GM19463 (cell line): ENCODE results near the gene PDE9A.

Source experiments
- ATAC-seq: cut with Tn5 transposase; IDR thresholded peaks from one replicate; pipeline ENCODE4 v1.9.1; 2021; ENCODE audit warnings: mild to moderate bottlenecking, moderate library complexity; ENCODE audit not compliant: unreplicated experiment

PDE9A gene

DNA sequence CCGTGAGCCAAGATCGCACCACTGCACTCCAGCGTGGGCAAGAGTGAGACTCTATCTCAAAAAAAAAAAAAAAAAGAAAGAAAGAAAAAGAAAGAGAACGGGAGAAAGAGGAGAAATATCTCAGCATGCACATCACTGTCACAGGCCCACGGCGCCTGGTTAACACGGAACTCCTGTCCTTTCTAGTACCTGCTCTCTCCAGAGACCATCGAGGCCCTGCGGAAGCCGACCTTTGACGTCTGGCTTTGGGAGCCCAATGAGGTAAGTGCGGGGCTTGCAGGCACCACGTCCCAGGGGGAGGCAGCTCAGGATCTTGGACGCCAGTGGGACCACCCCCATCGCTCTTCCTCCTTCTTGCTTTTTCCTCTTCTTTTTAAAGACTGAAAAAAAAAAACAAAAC is 100.4 kb downstream of the PDE9A start:
- ATAC-seq: no peak

DNA sequence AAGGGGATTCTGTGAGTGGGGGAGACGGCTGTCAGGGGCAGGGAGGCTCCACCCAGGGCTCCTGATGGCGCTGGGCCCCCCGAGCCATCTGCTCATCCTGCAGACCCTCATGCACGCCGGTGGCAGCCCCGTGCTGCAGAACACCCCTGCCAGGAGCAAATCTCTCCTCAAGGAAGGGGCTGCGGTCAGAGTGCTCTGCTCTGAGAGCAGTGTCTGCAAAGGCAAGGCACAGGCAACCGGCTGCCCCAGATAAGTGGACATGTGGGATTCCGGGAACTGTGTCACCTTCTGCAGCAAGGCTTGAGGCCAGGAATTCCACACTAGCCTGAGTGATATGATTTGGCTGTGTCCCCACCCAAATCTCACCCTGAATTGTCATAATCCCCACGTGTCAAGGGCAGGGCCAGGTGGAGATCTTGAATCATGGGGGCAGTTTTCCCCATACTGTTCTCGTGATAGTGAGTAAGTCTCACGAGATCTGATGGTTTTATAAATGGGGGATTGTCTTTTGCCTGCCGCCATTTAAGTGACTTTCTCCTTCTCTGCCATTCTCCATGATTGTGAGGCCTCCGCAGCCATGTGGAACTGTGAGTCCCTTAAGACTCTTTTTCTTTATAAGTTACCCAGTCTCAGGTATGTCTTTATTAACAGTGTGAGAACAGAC is 101.0 kb downstream of the PDE9A start:
- no peak for ATAC-seq

DNA sequence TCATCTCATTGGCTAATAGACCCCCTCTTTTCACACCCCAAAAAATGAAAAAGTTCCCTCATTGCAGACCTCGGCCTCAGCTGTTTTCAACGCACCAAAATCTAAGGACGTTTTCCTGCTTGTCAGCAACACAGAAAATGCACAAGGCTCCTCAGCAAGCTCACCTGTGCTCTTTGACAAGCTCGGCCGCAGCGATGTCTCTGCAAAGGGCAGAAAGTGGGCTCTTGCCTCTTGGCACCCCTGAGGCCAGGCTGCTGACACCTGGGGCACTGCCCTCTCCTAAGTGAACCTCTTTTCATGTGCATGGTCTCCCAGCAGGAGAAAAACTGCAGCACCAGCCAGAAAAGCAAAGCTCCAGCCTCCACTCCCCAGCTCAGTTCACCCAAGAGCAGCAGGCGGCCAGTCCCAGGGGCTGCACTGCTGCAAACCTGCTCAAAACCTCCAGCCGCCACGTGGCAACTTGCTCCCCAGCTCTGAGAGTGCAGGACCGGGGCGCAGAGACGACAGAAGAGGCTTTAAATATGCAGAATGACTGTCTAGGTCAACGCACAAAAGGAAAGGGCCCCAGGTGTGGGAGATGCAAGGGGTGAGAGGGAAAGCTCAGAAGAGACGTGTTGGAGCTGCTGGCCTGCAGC is 101.7 kb downstream of the PDE9A start:
- no peak for ATAC-seq

DNA sequence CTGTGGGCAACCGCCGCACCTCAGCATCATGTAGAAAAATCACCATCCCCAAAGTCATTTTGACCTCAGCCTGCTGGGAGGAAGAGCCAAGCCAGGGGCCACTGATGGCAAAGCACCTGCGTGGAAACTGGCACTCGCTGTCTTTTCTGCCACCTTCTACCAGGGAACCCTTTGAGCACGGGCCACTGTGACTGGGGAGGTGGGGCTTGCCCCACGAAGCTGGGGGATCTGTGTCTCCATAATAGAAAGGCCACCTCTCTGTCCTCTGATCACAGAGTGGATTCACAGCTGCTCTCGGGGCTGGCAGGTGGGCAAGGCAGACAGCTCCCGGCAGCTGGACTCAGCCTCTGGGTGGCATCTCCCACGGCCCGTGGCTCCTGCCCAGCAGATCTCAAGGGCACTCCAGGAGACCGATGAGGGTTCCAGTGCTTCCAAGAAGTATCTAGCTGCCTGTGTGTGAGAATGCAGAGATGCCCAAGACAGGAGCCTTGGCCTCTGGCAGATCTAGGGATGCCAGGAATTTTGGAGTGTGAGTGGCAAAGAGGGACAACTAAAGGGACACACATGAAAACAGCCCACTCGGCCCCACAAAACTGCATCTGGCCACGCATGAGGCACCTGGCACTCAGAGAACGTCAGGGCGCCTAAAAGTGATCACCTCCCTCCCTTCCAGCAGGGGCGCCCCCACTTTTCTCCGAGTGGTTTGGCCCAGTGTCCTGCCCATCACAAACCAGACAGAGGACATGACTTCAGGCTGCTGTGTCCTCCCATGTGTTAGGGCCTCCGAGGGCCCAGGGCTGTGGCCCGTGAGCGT is 102.6 kb downstream of the PDE9A start:
- no peak for ATAC-seq

DNA sequence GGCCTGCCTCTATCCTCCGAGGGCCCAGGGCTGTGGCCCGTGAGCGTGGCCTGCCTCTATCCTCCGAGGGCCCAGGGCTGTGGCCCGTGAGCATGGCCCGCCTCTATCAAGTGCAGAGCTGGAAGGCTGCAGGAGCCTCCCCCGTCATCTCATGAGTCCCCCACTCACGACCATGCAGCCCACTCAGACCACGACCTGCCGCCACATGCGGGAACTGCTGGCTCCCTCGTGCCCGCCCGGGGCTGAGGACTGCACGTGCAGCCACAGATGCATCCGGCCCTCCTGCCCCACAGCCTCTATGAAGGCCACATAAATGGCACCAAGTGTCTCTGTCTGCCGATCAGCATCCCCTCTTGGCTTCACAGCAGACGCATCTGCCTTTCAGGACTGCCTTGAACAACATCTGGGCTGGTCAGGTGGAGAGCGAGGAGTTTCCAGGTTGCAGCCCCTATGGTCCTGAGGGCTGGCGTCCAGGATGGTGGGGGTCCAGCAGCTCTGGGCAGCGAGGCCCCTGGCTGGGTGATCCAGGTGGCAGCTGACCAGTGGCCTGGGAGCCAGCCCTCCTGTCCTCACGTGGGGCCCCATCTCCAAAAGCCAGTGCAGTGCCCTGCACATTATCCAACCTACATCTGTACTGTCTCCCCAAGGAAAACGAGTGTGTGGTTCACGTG is 103.3 kb downstream of the PDE9A start:
- no peak for ATAC-seq

DNA sequence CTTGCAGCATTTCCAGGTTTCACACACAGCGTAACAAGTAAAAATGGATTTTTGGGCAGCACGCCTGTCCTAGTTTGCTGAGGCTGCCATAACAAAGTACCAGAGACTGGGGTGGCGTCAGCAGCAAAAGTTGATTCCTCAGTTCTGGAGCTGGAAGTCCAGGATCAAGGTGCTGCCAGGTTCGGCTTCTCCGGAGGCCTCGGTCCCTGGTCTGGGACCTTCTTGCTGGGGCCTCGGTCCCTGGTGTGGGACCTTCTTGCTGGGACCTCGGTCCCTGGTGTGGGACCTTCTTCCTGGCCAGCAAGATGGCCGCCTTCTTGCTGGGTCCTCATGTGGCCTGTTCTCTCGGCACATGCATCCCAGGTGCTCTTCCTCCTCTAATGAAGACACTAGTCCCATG is 104.0 kb downstream of the PDE9A start:
- no peak for ATAC-seq

DNA sequence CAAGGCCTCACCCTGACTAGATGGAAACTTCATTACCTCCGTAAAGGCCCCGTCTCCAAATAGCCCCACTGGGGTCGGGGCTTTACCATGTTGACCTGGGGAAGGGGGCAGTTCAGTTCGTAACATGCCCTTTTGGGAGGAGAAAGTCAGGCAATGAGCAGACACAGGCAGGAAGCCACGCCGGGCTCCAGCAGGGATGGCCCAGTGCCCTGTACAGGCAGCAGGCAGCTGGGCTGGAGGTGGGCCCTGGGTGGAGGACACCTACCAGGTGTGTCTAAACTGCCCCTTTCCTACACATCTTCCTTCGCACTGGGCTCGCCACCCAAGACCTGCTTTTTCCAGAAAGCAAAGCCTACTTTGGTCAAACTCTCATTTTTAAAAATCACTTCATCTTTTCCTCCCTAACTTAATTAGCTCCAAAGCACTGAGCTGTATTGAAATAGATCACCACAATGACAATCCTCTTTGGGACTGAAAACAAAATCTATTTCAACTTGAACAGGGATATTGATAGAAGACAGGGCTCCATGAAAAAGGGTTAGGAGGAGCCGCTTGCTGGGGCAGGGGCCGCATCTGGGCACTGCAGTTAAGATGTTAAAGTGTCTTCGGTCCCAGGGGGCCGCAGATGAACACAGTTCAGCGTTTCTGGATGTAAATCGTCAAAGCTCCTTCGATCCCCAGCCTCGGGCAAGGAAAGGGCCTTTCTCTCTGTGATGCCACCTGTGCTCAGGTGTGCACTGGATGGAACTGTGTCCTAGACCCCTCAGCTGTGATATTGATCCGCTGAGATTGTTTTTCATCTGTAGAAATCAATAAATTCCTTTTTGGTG is 104.6 kb downstream of the PDE9A start:
- ATAC-seq: no peak

DNA sequence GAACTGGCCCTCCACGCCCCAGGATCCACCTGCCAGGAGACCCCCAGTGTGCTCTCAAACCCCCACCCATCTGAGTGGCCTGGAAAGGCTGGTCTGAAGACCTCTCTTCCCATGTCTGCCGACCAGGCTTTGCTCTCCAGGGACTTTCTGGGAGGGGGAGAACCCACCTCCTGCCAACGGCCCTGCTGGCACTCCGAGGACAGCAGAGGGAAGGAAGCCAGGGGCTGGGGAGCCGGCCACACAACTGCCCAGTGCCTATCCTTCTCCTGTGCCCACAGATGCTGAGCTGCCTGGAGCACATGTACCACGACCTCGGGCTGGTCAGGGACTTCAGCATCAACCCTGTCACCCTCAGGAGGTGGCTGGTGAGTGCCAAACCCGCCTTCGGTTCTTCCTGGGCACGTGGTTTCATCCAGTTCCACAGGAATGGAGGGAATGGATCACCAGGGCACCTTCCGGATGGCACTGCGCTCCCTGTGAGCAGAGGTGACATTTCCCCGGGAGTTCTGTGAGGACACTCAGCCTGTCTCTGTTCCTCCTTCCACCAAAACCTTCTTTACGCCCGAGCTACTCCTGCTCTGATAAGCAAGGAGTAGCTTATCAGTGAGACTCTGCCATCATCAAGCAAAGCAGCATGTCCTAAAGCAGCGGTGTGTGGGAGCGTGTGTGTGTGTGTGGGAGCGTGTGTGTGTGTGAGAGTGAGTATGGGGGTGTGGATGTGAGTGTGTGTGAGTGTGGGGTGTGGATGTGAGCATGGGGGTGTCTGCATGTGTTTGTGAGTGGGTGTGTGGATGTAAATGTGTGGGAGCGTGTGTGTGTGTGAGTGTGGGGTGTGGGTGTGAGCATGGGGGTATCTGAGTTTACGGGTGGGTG is 105.5 kb downstream of the PDE9A start:
- no peak for ATAC-seq

DNA sequence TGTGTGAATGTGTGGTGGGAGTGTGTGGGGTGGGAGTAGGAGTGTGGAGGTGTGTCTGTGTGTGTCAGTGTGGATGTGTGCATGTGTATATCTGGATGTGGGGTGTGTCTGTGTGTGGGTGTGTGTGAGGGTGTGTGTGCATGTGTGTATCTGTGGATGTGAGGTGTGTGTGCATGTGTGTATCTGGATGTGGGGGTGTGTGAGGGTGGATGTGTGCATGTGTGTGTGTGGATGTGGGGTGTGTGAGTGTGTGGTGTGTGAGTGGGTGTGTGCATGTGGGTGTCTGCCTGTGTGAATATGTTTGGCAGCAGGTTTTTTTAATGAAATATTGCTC is 106.1 kb downstream of the PDE9A start:
- no peak for ATAC-seq

DNA sequence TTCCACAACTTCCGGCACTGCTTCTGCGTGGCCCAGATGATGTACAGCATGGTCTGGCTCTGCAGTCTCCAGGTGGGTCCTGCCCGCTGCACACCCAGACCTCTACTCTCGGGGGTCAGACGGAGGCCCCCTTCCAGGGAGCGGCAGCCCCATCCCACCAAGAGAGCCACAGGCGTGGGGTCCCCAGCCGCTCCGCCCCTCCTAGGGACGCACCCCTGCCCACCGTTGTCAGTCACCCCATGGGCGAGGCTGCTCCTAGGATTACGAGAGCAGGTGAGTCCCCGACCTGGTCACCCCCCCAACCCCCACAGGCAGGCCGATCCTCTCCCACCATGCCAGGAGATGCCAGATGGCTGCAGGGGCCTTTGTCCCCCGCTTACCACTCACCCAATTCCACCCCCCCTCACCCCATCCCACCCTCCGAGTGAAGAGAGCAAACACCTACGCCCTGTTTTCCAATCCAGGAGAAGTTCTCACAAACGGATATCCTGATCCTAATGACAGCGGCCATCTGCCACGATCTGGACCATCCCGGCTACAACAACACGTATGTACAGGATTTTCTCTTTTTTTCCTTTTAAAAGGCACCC is 107.0 kb downstream of the PDE9A start:
- no peak for ATAC-seq

DNA sequence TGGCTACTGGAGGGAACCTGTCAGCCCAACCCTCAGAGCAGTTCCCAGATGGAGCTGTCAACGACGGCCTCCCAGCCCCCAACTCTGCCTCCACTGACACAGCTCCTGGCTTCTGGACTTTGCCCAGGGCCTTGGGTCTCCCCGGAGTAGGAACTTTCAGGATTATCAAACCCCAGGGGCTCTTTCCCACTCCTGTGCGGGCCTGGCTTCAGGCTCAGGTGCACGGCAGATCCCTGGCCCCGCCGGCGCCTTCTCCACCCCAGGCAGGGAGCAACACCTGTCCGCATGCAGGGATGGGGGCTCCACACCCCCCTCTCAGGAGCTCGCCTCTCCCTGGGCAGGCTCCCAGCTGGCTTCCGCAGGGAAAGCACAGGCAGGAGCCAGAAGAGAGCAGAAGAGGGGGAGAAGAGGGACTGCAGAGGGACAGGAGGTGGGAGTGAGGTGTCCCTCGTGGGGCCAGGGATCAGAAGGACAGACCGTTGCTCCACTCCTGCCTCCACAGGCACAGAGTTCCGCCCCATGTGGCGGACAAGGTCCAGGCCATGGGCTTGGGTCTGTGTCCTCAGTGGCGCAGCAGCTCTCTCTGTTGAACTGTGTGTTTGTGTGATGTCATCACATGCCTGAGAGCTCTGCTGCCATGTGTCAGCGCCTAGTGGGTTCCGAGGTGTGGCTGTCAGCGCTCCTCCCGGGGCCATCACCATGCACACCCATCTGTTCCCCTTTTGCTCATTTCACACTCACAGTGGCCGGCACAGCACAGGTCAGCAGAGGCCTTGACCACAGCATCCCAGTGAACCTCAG is 107.7 kb downstream of the PDE9A start:
- ATAC-seq: no peak

DNA sequence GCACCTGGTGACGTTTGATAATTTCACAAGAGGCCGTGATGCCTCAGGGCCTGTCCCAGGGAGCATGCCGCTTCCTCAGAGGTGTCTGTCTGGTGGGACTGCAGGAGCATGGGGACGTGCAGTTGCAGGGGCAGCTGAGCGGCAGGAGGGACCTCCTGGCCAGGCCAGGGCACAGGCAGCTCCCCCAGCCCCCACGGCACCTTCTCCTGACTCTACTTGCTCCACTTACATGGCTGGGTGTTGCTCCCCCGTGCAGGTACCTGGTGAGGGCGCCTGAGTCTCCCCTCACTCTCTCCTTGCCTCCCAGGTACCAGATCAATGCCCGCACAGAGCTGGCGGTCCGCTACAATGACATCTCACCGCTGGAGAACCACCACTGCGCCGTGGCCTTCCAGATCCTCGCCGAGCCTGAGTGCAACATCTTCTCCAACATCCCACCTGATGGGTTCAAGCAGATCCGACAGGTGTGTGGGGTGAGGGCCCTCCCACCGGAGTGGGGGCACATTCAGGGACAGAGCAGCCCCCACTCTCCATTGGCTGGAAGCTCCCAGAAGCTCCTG is 108.4 kb downstream of the PDE9A start:
- ATAC-seq: no peak

DNA sequence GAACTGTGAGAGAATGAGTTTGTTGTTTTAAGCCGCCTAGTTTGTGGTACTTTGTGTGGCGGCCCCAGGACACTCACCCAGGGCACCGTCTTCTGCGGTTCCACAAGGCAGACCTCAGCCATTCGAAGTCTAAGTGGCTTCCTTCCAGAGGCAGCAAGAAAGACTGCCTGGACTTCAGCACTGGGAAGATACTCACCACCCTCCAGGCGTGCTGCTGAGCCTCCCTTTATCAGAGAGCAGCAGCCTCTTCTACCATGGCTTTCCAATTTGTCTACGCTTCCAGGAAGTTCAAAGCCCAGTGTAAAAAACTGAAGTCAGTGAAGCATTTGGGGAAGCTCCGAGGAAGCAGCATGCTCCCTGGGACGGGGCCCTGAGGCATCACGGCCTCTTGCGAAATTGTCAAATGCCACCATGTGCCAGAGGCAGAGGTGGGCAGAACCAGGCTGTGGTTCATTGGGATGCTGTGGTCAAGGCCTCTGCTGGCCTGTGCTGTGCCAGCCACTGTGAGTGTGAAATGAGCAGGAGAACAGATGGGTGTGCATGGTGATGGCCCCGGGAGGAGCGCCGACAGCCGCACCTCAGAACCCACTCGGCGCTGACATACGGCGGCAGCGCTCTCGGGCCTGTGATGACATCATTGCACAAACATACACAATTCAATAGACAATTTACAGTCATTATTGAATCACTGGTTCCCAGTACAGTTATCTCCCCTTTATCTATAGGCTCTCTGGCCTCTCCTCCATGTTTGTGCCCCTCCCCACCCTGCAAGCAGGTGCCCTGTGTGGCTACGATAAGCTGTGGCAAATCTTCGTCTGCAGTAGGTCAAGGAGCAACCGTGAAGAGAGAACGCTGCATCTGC is 110.4 kb downstream of the PDE9A start:
- no peak for ATAC-seq

DNA sequence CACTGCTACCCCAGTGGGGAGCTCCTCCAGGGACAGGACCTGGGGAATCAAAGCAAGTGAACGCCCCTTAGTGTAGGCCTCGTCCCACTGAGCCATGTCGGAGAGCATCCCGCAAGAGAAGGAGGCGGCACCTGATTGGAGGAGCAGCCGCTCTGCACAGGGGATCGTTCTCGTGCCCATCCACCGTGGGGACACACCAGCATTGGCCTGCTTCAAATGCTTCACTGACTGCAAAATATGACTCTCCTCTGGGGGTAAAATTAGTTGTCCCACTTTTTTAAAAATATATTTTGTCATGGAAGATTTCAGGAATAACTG is 111.0 kb downstream of the PDE9A start:
- no peak for ATAC-seq

DNA sequence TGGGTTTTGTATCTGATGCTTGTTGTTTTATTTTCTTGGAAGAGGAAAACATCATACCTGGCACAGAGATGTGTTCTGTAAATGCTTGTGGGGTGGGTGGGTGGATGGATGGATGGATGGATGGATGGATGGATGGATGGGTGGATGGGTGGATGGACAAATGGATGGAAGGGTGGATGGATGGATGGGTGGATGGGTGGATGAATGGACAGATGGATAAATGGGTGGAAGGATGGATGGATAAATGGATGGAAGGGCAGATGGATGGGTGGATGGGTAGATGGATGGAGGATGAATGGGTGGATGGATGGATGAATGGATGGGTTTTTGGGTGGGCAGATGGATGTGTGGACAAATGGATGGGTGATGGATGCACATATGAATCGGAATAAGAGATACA is 111.5 kb downstream of the PDE9A start:
- ATAC-seq: no peak

DNA sequence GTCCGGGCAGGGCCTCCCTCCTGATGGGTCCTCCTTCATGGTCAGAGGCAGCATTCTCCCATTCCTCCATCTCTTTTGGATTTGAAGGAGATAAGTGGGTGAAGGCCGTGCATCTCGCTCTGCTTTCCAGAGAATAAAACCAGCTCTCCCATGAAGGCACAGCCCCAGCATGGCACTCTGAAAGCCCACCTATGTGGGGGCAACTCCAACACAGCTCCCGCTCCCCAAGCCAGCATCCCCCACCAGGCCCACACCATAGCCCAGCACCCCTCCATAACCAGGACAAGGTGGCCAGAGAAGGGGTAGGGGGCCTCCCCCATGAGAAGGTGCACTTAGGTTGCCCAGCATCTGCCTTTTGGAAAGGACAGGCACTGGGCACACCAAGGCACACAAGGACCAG is 112.2 kb downstream of the PDE9A start:
- no peak for ATAC-seq

DNA sequence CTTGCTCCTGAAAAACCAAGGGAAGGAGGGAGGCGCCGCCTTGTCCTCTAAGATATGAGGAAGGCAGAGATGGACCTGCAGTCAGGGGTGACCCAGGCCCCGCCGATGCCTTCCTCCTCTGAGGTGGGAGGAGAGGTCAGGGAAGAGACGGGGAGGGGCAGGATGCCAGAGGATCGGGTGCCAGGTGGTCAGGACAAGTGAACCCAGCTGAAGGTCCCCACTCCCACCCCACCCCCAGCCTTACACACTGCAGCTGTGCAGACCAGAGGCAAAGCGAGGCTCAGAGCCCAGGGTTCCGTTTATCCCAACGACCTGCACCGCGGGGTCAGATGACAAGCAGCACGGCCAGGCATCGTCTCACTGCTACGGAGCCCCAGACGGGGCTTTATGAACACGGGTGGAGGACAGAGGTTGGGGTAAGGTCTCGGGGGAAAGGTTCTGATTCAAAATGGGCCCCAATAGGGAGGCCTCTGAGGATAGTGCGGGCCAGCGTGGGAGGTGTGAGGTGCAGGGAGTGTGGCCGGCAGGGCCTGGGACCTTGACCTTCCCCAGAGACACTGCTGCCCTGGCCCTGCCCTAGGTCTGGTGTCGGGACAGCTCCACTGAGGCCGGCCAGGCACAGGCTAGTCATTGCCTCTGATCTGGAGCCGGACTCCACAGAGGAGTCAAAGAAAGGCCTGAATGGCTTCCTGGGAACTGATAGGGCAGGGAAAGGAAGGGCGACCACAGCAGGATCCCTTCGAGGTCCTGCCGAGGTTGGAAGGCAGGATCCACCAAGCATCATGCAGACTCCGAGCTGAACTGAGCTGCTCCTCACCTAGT is 113.5 kb downstream of the PDE9A start:
- ATAC-seq: no peak
